GM18526 (cell line): ENCODE results near the gene NEFH.
A peak's percentile ranks its signal among the peaks of the same experiment; 100 is the strongest.
"Not testable (repeated sequence)": the region's sequence is repeated elsewhere in the genome, so short reads cannot be mapped to it uniquely, and the experiment has no call there.

Experiments used
- POLR2A ChIP-seq: IDR thresholded peaks from 3 replicates; pipeline ENCODE4 v1.6.1; 2011; ENCODE audit not compliant: insufficient read length; ENCODE audit errors: extremely low read depth

The NEFH gene

GRCh38 chr22:29479417-29480261 lies at the start of gene NEFH:
Gene NEFH, plus strand, starts transcription at chr22:29480218. Its CDS starts 45 bp downstream, at chr22:29480263.
- TF ChIP-seq POLR2A, result peak; percentile 38

GRCh38 chr22:29431986-29432385 lies 48.0 kb upstream of the NEFH start:
- no peak for TF ChIP-seq POLR2A

GRCh38 chr22:29433856-29434255 lies 46.2 kb upstream of the NEFH start:
- TF ChIP-seq POLR2A, result no peak

GRCh38 chr22:29434288-29434687 lies 45.7 kb upstream of the NEFH start:
- TF ChIP-seq POLR2A, result no peak

- TF ChIP-seq POLR2A, result no peak
These were observed 44.5 kb upstream of the NEFH start for GRCh38 chr22:29435236-29436136.

- not testable (repeated sequence) for TF ChIP-seq POLR2A
These were observed 41.7 kb upstream of the NEFH start, which contains the start of gene RFPL1 for GRCh38 chr22:29438283-29438682. Gene RFPL1, plus strand, starts transcription at chr22:29438583.

GRCh38 chr22:29442976-29443375 lies 37.0 kb upstream of the NEFH start:
- TF ChIP-seq POLR2A, result no peak

GRCh38 chr22:29443452-29443851 lies 36.6 kb upstream of the NEFH start:
- TF ChIP-seq POLR2A, result no peak

- TF ChIP-seq POLR2A, result no peak
These were observed 35.9 kb upstream of the NEFH start for GRCh38 chr22:29443861-29444792.

- TF ChIP-seq POLR2A, result no peak
These were observed 34.5 kb upstream of the NEFH start for GRCh38 chr22:29445508-29445907.

- TF ChIP-seq POLR2A, result no peak
These were observed 32.1 kb upstream of the NEFH start for GRCh38 chr22:29447906-29448305.

GRCh38 chr22:29449296-29449875 lies 30.6 kb upstream of the NEFH start:
- no peak for TF ChIP-seq POLR2A

- no peak for TF ChIP-seq POLR2A
These were observed 29.8 kb upstream of the NEFH start for GRCh38 chr22:29450222-29450621.

- TF ChIP-seq POLR2A, result no peak
These were observed 28.2 kb upstream of the NEFH start for GRCh38 chr22:29451863-29452262.
